A673 (cell line): ENCODE measurements around the gene ZDHHC7. TPM values are rescaled to one million over a fixed set of nuclear protein-coding genes. Genes with fewer than 3 reads are reported as not detected.
A peak's percentile ranks its signal among the peaks of the same experiment; 100 is the strongest.

Source experiments
- BruUV-seq: library from RNA; stranded (reverse); fragments of 400-500 nt; replicated peaks from 2 replicates; lab custom pipeline; 2021; lab: Mats Ljungman, UMichigan
- CTCF ChIA-PET: fragments of 300-600 bp; sonication (Branson Sonifier 250); formaldehyde crosslinking; loops from one replicate; lab custom pipeline; 2022; ENCODE audit warnings: antibody characterized with exemption; lab: Charles Lee
- POLR2A ChIA-PET: fragments of 300-600 bp; sonication (Branson Sonifier 250); formaldehyde crosslinking; loops from one replicate; lab custom pipeline; 2022; ENCODE audit warnings: antibody characterized with exemption; ENCODE audit not compliant: low non-redundant PET; lab: Charles Lee
- DNase-seq: peaks from one replicate; pipeline ENCODE4 v3.0.0-alpha.2; 2015; ENCODE audit warnings: low spot score
- H3K27ac ChIP-seq: fragments of 200-600 bp; sonication (generic); 2 replicates; pipeline ENCODE4 v1.5.1; 2016; ENCODE audit warnings: mixed run types, low read depth, mild to moderate bottlenecking, mixed read lengths, antibody characterized with exemption, low read length; ENCODE audit not compliant: poor library complexity, severe bottlenecking
- H3K27me3 ChIP-seq: fragments of 200-600 bp; sonication (generic); replicated peaks from 2 replicates; pipeline ENCODE4 v1.6.1; 2017; ENCODE audit warnings: mixed run types, low read depth, mild to moderate bottlenecking, mixed read lengths, antibody characterized with exemption, low read length; ENCODE audit not compliant: insufficient read depth, poor library complexity
- H3K36me3 ChIP-seq: fragments of 200-600 bp; sonication (generic); 2 replicates; pipeline ENCODE4 v1.6.1; 2016; ENCODE audit warnings: mixed run types, mild to moderate bottlenecking, mixed read lengths, antibody characterized with exemption, low read length; ENCODE audit not compliant: insufficient read depth, poor library complexity, severe bottlenecking
- H3K4me1 ChIP-seq: fragments of 200-600 bp; sonication (generic); 2 replicates; pipeline ENCODE4 v1.6.1; 2017; ENCODE audit warnings: mixed run types, mild to moderate bottlenecking, mixed read lengths, antibody characterized with exemption, low read length; ENCODE audit not compliant: insufficient read depth, poor library complexity, severe bottlenecking
- H3K4me3 ChIP-seq: fragments of 200-600 bp; sonication (generic); 2 replicates; pipeline ENCODE4 v1.5.1; 2016; ENCODE audit warnings: low read depth, mixed run types, mild to moderate bottlenecking, mixed read lengths, low read length; ENCODE audit not compliant: poor library complexity, severe bottlenecking
- H3K9me3 ChIP-seq: fragments of 200-600 bp; sonication (generic); 2 replicates; pipeline ENCODE4 v1.6.1; 2016; ENCODE audit warnings: mixed run types, low read depth, mild to moderate bottlenecking, mixed read lengths, antibody characterized with exemption, low read length; ENCODE audit not compliant: poor library complexity, severe bottlenecking
- CTCF ChIP-seq: fragments of 300-800, 200-600 bp; sonication (generic); conservative IDR thresholded peaks from 2 replicates; pipeline ENCODE4 v1.5.1; 2017; ENCODE audit warnings: low read depth, mild to moderate bottlenecking, antibody characterized with exemption, low read length, moderate library complexity, mixed read lengths
- EZH2 ChIP-seq: fragments of 200-600 bp; sonication (generic); IDR thresholded peaks from 2 replicates; pipeline ENCODE4 v1.6.1; 2017; ENCODE audit warnings: borderline replicate concordance, low read depth, mild to moderate bottlenecking, mixed read lengths, antibody characterized with exemption, low read length; ENCODE audit not compliant: poor library complexity, severe bottlenecking
- intact Hi-C: fragments of 100-400 bp; cut with micrococcal nuclease; formaldehyde crosslinking; loops from one replicate; pipeline ENCODE4 v1.10.0; 2022; ENCODE audit not compliant: unreplicated experiment
- total RNA-seq: library from RNA; stranded (reverse); gene quantifications from 2 replicates; pipeline ENCODE4 v1.2.3, GENCODE V29; 2021

ZDHHC7 gene
- total RNA-seq, 1 experiment from 2014 or later: 43.5 TPM

GRCh38 chr16:85028685-85029407, 17.5 kb upstream of the ZDHHC7 start:
- Histone ChIP-seq H3K4me3 (peak overlapping the region; percentile 97), H3K4me1 (peaks cover 23% of the 10 kb centered on the region), H3K36me3 (no peaks in the 10 kb centered on the region), H3K27ac (no peak overlapping the region), H3K27me3 (peaks cover 4% of the 10 kb centered on the region), H3K9me3 (no peaks in the 10 kb centered on the region)
- intact Hi-C loops: loop anchor here (2.0 kb wide), 1 partner anchor 58 kb away; no protein-coding TSS in a partner anchor
- no peak for DNase-seq
- BruUV-seq: no TSS peak
- TF ChIP-seq CTCF (no peak), EZH2 (no peak)
- POLR2A ChIA-PET: no interaction called here
- CTCF ChIA-PET: no interaction called here

DNA sequence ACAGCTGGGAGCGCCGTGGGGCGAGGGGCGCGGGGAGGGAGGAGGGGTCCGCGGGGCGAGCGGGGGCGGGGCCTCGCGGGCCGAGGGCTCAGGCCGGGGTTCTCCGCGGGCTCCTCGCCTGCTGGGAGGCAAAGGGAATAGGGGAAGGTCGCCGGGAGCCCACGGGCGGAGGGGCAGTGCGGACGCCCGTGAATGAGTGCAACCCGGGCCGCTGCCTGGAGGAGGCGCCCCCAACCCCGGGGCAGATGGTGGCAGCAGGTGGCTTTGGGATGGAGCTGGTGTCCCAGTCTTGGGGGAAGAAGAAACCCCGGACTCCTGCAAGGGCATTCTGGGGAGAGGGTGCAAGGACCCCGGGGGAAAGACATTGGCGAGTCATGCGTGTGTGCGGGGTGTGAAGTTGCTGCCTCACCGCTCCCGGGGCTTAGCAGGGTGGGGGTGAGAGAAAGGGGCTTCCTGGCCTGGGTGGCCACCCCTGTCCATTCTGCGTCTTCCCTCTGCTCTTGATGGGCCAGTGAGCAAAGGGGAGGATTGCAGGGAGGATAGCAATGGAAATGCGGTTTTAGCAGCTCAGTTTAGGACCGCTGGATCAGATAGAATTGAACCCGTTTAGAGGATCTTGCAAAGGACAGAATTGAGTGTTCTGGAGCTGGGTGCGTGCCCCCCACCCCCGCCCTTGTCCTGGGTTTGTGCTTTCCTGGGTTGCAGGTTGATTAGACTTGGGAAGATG, 16.8 kb upstream of the ZDHHC7 start:
- intact Hi-C loops: loop anchor here (2.0 kb wide), 1 partner anchor 59 kb away; no protein-coding TSS in a partner anchor
- Histone ChIP-seq H3K9me3 (no peaks in the 10 kb centered on the region), H3K4me3 (peak overlapping the region; percentile 97), H3K36me3 (no peaks in the 10 kb centered on the region), H3K4me1 (peaks cover 23% of the 10 kb centered on the region), H3K27me3 (peaks cover 4% of the 10 kb centered on the region), H3K27ac (peak overlapping the region; percentile 54)
- DNase-seq: no peak
- no TSS peak for BruUV-seq
- TF ChIP-seq CTCF: no peak; the same call in 1 of the 2 replicates
- no peak for TF ChIP-seq EZH2
- ChIA-PET CTCF (no interaction called here), POLR2A (interaction anchor here (0.6 kb wide), 1 partner anchor 16 kb away, joined by 3 read pairs; no protein-coding TSS in a partner anchor)

- no peaks in the 10 kb centered on the region for H3K36me3 ChIP-seq
- intact Hi-C loops: no loop called here
- BruUV-seq: no TSS peak
- H3K27ac ChIP-seq: peak within 1 kb of the TSS; percentile 54
- H3K4me3 ChIP-seq: peak within 1 kb of the TSS; percentile 97
- ChIA-PET POLR2A (interaction anchor here (0.6 kb wide), 1 partner anchor 15 kb away, joined by 3 read pairs; no protein-coding TSS in a partner anchor), CTCF (no interaction called here)
- TF ChIP-seq CTCF: no peak
- no peak for TF ChIP-seq EZH2
- H3K27me3 ChIP-seq: peaks cover 4% of the 10 kb centered on the region
- peaks cover 23% of the 10 kb centered on the region for H3K4me1 ChIP-seq
- no peaks in the 10 kb centered on the region for H3K9me3 ChIP-seq
- peak; percentile 94 for DNase-seq
These were observed 16.1 kb upstream of the ZDHHC7 start, which contains the start of gene KIAA0513 for GRCh38 chr16:85027349-85027957. TSS of gene KIAA0513 (plus strand) at chr16:85027795. CDS start at chr16:85067072, 39,277 bp downstream.
